ENCODE measurements around the gene ZBTB38. TPM values are rescaled to one million over a fixed set of nuclear protein-coding genes. Genes with fewer than 3 reads are reported as not detected.
A peak's percentile ranks its signal among the peaks of the same experiment; 100 is the strongest.

ZBTB38 gene
- total RNA-seq, 4 donors from 2014 or later, result 125 to 183 (median 149) TPM

GRCh38 chr3:141372656-141373055 lies 4.4 kb downstream of the ZBTB38 start:
- H3K27me3 ChIP-seq, result no peaks in the 10 kb centered on the region
- no peak overlapping the region for H3K4me3 ChIP-seq
- H3K36me3 ChIP-seq, result no peaks in the 10 kb centered on the region
- peak overlapping the region in 1 of 2 donors; percentile 35 for H3K27ac ChIP-seq
- H3K4me1 ChIP-seq, result peaks cover 0 to 5% of the 10 kb centered on the region in 2 donors
- no peak for DNase-seq
- TF ChIP-seq, protein P1, sequence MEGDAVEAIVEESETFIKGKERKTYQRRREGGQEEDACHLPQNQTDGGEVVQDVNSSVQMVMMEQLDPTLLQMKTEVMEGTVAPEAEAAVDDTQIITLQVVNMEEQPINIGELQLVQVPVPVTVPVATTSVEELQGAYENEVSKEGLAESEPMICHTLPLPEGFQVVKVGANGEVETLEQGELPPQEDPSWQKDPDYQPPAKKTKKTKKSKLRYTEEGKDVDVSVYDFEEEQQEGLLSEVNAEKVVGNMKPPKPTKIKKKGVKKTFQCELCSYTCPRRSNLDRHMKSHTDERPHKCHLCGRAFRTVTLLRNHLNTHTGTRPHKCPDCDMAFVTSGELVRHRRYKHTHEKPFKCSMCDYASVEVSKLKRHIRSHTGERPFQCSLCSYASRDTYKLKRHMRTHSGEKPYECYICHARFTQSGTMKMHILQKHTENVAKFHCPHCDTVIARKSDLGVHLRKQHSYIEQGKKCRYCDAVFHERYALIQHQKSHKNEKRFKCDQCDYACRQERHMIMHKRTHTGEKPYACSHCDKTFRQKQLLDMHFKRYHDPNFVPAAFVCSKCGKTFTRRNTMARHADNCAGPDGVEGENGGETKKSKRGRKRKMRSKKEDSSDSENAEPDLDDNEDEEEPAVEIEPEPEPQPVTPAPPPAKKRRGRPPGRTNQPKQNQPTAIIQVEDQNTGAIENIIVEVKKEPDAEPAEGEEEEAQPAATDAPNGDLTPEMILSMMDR (IDR thresholded peaks at IDR 0.05), result no peak
- no peak for TF ChIP-seq POLR2A (IDR thresholded peaks at IDR 0.05)
- intact Hi-C loops (cut with DNase I; ENCODE audit: low total_unique reads), result no loop called here
- no peaks in the 10 kb centered on the region for H3K9me3 ChIP-seq

GRCh38 chr3:141373232-141373631 lies 4.9 kb downstream of the ZBTB38 start:
- DNase-seq, result no peak
- no peaks in the 10 kb centered on the region for H3K27me3 ChIP-seq
- intact Hi-C loops (cut with DNase I; ENCODE audit: low total_unique reads), result no loop called here
- no peaks in the 10 kb centered on the region for H3K4me1 ChIP-seq
- TF ChIP-seq, protein P1 (IDR thresholded peaks at IDR 0.05), result no peak
- no peak for TF ChIP-seq POLR2A (IDR thresholded peaks at IDR 0.05)
- no peaks in the 10 kb centered on the region for H3K9me3 ChIP-seq
- H3K4me3 ChIP-seq, result no peak overlapping the region
- no peaks in the 10 kb centered on the region for H3K36me3 ChIP-seq
- H3K27ac ChIP-seq, result peak overlapping the region in 1 of 2 donors; percentile 35

GRCh38 chr3:141373768-141374526 lies 5.6 kb downstream of the ZBTB38 start:
- DNase-seq, result no peak
- Histone ChIP-seq H3K27ac (peak overlapping the region in 1 of 2 donors; percentile 35), H3K36me3 (no peaks in the 10 kb centered on the region), H3K27me3 (no peaks in the 10 kb centered on the region), H3K9me3 (no peaks in the 10 kb centered on the region), H3K4me3 (no peak overlapping the region), H3K4me1 (no peaks in the 10 kb centered on the region)
- TF ChIP-seq, protein P1 (IDR thresholded peaks at IDR 0.05), result no peak
- TF ChIP-seq POLR2A (IDR thresholded peaks at IDR 0.05), result no peak
- intact Hi-C loops (cut with DNase I; ENCODE audit: low total_unique reads), result no loop called here

DNA sequence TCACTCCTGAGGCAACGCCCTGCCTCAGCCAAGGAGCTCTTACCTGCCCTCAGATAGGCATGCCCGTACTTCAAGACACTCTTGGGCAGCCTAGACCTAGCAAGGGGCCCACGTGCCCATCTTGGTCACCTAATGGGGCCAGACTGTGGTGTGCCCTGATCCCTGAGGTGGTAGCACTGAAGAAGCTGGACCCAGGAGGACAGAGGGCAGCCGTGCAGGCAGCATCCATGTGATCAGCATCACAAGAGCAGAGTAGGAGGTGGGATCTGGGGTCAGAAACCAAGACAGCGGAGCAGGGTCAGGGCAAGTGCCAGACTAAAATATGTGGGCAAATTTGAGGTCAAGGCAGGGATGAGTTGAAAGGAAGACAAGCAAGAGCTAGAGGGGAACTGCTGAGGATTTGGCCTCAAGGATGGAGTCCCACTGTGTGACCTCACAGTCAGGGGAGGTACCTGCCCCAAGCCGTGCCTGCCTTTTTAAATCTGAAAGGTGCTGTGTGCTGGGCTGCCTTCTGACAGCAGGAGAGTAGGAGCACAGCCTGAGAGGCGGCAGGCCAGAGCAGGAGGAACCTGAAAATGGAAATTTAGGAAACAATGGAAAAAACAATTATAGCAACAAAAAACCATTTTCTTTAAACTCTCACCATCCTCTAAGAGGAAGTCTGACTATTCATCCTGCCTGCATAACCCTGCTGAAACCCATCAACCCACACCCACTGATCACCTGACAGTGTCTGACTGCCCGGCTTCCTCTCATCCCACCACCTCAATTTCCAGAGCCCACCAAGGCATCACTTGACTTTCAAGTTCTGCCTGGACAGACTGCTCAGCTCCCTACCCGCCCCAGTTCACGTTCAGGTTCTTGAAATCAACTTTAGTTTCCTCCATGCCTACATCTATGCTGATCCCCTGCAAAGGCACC lies 7.3 kb downstream of the ZBTB38 start:
- Histone ChIP-seq H3K4me3 (no peak overlapping the region), H3K36me3 (no peaks in the 10 kb centered on the region), H3K27me3 (no peaks in the 10 kb centered on the region), H3K27ac (no peak overlapping the region), H3K9me3 (no peaks in the 10 kb centered on the region), H3K4me1 (no peaks in the 10 kb centered on the region)
- no peak for TF ChIP-seq POLR2A (IDR thresholded peaks at IDR 0.05)
- TF ChIP-seq, protein P1 (IDR thresholded peaks at IDR 0.05), result no peak
- DNase-seq, result no peak
- intact Hi-C loops (cut with DNase I; ENCODE audit: low total_unique reads), result no loop called here

- Histone ChIP-seq H3K9me3 (no peaks in the 10 kb centered on the region), H3K27ac (no peak overlapping the region), H3K27me3 (no peaks in the 10 kb centered on the region), H3K4me1 (no peaks in the 10 kb centered on the region), H3K36me3 (no peaks in the 10 kb centered on the region), H3K4me3 (no peak overlapping the region)
- TF ChIP-seq, protein P1 (IDR thresholded peaks at IDR 0.05), result no peak
- TF ChIP-seq POLR2A (IDR thresholded peaks at IDR 0.05), result no peak
- intact Hi-C loops (cut with DNase I; ENCODE audit: low total_unique reads), result no loop called here
- no peak for DNase-seq
These were observed 9.1 kb downstream of the ZBTB38 start for GRCh38 chr3:141377377-141377776.
